Measurements from ENCODE around the gene PLEKHM3. TPM values are rescaled to one million over a fixed set of nuclear protein-coding genes. Genes with fewer than 3 reads are reported as not detected.

PLEKHM3 gene
- polyA plus RNA-seq, 4 donors: 13.7 to 16.0 (median 14.3) TPM

- DNase-seq (ENCODE audit: low read depth in 4 of 4, low spot score in 3 of 4): no peak
Observed at GRCh38 chr2:207996848-207997247, 28.5 kb downstream of the PLEKHM3 start.

- no peak for DNase-seq (ENCODE audit: low read depth in 4 of 4, low spot score in 3 of 4)
Observed at GRCh38 chr2:207995887-207996286, 29.4 kb downstream of the PLEKHM3 start.

GRCh38 chr2:207993151-207993763, 32.1 kb downstream of the PLEKHM3 start:
- DNase-seq (ENCODE audit: low read depth in 4 of 4, low spot score in 3 of 4): no peak

- DNase-seq (ENCODE audit: low read depth in 4 of 4, low spot score in 3 of 4): no peak
Observed at GRCh38 chr2:207991944-207992343, 33.4 kb downstream of the PLEKHM3 start.

GRCh38 chr2:207990784-207991183, 34.5 kb downstream of the PLEKHM3 start:
- DNase-seq (ENCODE audit: low read depth in 4 of 4, low spot score in 3 of 4): no peak

- DNase-seq (ENCODE audit: low read depth in 4 of 4, low spot score in 3 of 4): no peak
Observed at GRCh38 chr2:207988975-207989374, 36.4 kb downstream of the PLEKHM3 start.

- no peak for DNase-seq (ENCODE audit: low read depth in 4 of 4, low spot score in 3 of 4)
Observed at GRCh38 chr2:207987025-207987716, 38.2 kb downstream of the PLEKHM3 start.

GRCh38 chr2:207984765-207985480, 40.4 kb downstream of the PLEKHM3 start:
- no peak for DNase-seq (ENCODE audit: low read depth in 4 of 4, low spot score in 3 of 4)

- DNase-seq (ENCODE audit: low read depth in 4 of 4, low spot score in 3 of 4): no peak
Observed at GRCh38 chr2:207983641-207984042, 41.7 kb downstream of the PLEKHM3 start.

- DNase-seq (ENCODE audit: low read depth in 4 of 4, low spot score in 3 of 4): no peak
Observed at GRCh38 chr2:207978177-207978948, 47.0 kb downstream of the PLEKHM3 start.

- DNase-seq (ENCODE audit: low read depth in 4 of 4, low spot score in 3 of 4): no peak
Observed at GRCh38 chr2:207975921-207976320, 49.4 kb downstream of the PLEKHM3 start.

GRCh38 chr2:207974216-207974605, 51.1 kb downstream of the PLEKHM3 start:
- DNase-seq (ENCODE audit: low read depth in 4 of 4, low spot score in 3 of 4): no peak

GRCh38 chr2:207970826-207971180, 54.5 kb downstream of the PLEKHM3 start:
- DNase-seq (ENCODE audit: low read depth in 4 of 4, low spot score in 3 of 4): no peak

- no peak for DNase-seq (ENCODE audit: low read depth in 4 of 4, low spot score in 3 of 4)
Observed at GRCh38 chr2:207970147-207970825, 55.0 kb downstream of the PLEKHM3 start.

- DNase-seq (ENCODE audit: low read depth in 4 of 4, low spot score in 3 of 4): no peak
Observed at GRCh38 chr2:207969249-207969648, 56.1 kb downstream of the PLEKHM3 start.

GRCh38 chr2:207967121-207967520, 58.2 kb downstream of the PLEKHM3 start:
- DNase-seq (ENCODE audit: low read depth in 4 of 4, low spot score in 3 of 4): no peak

GRCh38 chr2:207960911-207961310, 64.4 kb downstream of the PLEKHM3 start:
- peak in 2 of 4 donors; percentile 10 to 24 for DNase-seq (ENCODE audit: low read depth in 4 of 4, low spot score in 3 of 4)

GRCh38 chr2:207960090-207960489, 65.2 kb downstream of the PLEKHM3 start:
- DNase-seq (ENCODE audit: low read depth in 4 of 4, low spot score in 3 of 4): no peak

GRCh38 chr2:207956771-207957170, 68.6 kb downstream of the PLEKHM3 start:
- no peak for DNase-seq (ENCODE audit: low read depth in 4 of 4, low spot score in 3 of 4)

- no peak for DNase-seq (ENCODE audit: low read depth in 4 of 4, low spot score in 3 of 4)
Observed at GRCh38 chr2:207955456-207955855, 69.9 kb downstream of the PLEKHM3 start.

GRCh38 chr2:207953354-207953753, 72.0 kb downstream of the PLEKHM3 start:
- no peak for DNase-seq (ENCODE audit: low read depth in 4 of 4, low spot score in 3 of 4)

Measured in left renal pelvis (tissue), 4 donors.